Loucy (cell line): ENCODE measurements around the gene DMBX1.

Source experiments
- H2AFZ ChIP-seq: fragments of 200-600 bp; sonication (generic); 2 replicates; pipeline ENCODE4 v1.6.0; 2016; ENCODE audit warnings: antibody characterized with exemption, mild to moderate bottlenecking, low read length, moderate library complexity
- H3F3A ChIP-seq: fragments of 200-600 bp; 2 replicates; pipeline ENCODE4 v1.6.0; 2016; ENCODE audit warnings: antibody characterized with exemption, low read depth, mild to moderate bottlenecking
- H3K27me3 ChIP-seq: fragments of 200-600 bp; sonication (generic); 2 replicates; pipeline ENCODE4 v1.6.1; 2014; ENCODE audit warnings: low read length, mild to moderate bottlenecking; ENCODE audit not compliant: insufficient read depth, poor library complexity, severe bottlenecking
- H3K36me3 ChIP-seq: fragments of 200-600 bp; sonication (generic); 2 replicates; pipeline ENCODE4 v1.6.1; 2016; ENCODE audit warnings: low read length; ENCODE audit not compliant: insufficient read depth
- H3K4me1 ChIP-seq: fragments of 200-600 bp; sonication (generic); 2 replicates; pipeline ENCODE4 v1.5.1; 2014; ENCODE audit warnings: low read length, mild to moderate bottlenecking; ENCODE audit not compliant: insufficient read depth, poor library complexity, severe bottlenecking
- H3K4me2 ChIP-seq: fragments of 200-600 bp; sonication (generic); 2 replicates; pipeline ENCODE4 v1.6.0; 2014; ENCODE audit warnings: antibody characterized with exemption, low read length, low read depth, mild to moderate bottlenecking; ENCODE audit not compliant: poor library complexity, severe bottlenecking
- H3K4me3 ChIP-seq: fragments of 200-600 bp; sonication (generic); 2 replicates; pipeline ENCODE4 v1.5.1; 2014; ENCODE audit warnings: low read length, mild to moderate bottlenecking, mixed read lengths; ENCODE audit not compliant: poor library complexity, severe bottlenecking
- H3K79me2 ChIP-seq: fragments of 200-600 bp; sonication (generic); 2 replicates; pipeline ENCODE4 v1.6.1; 2014; ENCODE audit warnings: low read length; ENCODE audit not compliant: insufficient read depth
- H3K9ac ChIP-seq: fragments of 200-600 bp; sonication (generic); 2 replicates; pipeline ENCODE4 v1.6.0; 2014; ENCODE audit warnings: mild to moderate bottlenecking, low read depth, low read length, moderate library complexity; ENCODE audit not compliant: poor library complexity, severe bottlenecking
- H3K9me2 ChIP-seq: fragments of 200-600 bp; sonication (generic); replicated peaks from 2 replicates; pipeline ENCODE4 v1.6.1; 2016; ENCODE audit warnings: low read depth, low read length, mixed read lengths
- H3K9me3 ChIP-seq: fragments of 200-600 bp; sonication (generic); 2 replicates; pipeline ENCODE4 v1.6.1; 2014; ENCODE audit warnings: mild to moderate bottlenecking, antibody characterized with exemption, low read length, low read depth; ENCODE audit not compliant: insufficient read depth
- H4K20me1 ChIP-seq: fragments of 200-600 bp; sonication (generic); 2 replicates; pipeline ENCODE4 v1.6.0; 2014; ENCODE audit warnings: antibody characterized with exemption, low read length, mild to moderate bottlenecking; ENCODE audit not compliant: insufficient read depth, poor library complexity, severe bottlenecking
- EZH2phosphoT487 ChIP-seq: fragments of 200-600 bp; IDR thresholded peaks from 2 replicates; pipeline ENCODE4 v1.6.1; 2018; ENCODE audit warnings: antibody characterized with exemption, mild to moderate bottlenecking, moderate library complexity, borderline replicate concordance
- TF ChIP-seq, protein P1 (sequence below): fragments of 200-600 bp; sonication (generic); conservative IDR thresholded peaks from 2 replicates; pipeline ENCODE4 v1.5.1; 2014; ENCODE audit warnings: mild to moderate bottlenecking, antibody characterized with exemption, low read length

Gene DMBX1

GRCh38 chr1:46478721-46479485 is 10.7 kb upstream of the DMBX1 start:
- no peaks in the 10 kb centered on the region for H3K27me3 ChIP-seq
- no peaks in the 10 kb centered on the region for H3K9me2 ChIP-seq
- H2AFZ ChIP-seq = no peak overlapping the region
- no peak overlapping the region for H3K4me3 ChIP-seq
- H3K9ac ChIP-seq = no peak overlapping the region
- H3K9me3 ChIP-seq = no peaks in the 10 kb centered on the region
- H3K36me3 ChIP-seq = no peaks in the 10 kb centered on the region
- H3K4me2 ChIP-seq = no peak overlapping the region
- H3K4me1 ChIP-seq = no peaks in the 10 kb centered on the region
- H4K20me1 ChIP-seq = no peaks in the 10 kb centered on the region
- no peaks in the 10 kb centered on the region for H3K79me2 ChIP-seq
- TF ChIP-seq, protein P1, sequence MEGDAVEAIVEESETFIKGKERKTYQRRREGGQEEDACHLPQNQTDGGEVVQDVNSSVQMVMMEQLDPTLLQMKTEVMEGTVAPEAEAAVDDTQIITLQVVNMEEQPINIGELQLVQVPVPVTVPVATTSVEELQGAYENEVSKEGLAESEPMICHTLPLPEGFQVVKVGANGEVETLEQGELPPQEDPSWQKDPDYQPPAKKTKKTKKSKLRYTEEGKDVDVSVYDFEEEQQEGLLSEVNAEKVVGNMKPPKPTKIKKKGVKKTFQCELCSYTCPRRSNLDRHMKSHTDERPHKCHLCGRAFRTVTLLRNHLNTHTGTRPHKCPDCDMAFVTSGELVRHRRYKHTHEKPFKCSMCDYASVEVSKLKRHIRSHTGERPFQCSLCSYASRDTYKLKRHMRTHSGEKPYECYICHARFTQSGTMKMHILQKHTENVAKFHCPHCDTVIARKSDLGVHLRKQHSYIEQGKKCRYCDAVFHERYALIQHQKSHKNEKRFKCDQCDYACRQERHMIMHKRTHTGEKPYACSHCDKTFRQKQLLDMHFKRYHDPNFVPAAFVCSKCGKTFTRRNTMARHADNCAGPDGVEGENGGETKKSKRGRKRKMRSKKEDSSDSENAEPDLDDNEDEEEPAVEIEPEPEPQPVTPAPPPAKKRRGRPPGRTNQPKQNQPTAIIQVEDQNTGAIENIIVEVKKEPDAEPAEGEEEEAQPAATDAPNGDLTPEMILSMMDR = no peak
- TF ChIP-seq EZH2phosphoT487 = no peak
- H3F3A ChIP-seq = no peaks in the 10 kb centered on the region

DNA sequence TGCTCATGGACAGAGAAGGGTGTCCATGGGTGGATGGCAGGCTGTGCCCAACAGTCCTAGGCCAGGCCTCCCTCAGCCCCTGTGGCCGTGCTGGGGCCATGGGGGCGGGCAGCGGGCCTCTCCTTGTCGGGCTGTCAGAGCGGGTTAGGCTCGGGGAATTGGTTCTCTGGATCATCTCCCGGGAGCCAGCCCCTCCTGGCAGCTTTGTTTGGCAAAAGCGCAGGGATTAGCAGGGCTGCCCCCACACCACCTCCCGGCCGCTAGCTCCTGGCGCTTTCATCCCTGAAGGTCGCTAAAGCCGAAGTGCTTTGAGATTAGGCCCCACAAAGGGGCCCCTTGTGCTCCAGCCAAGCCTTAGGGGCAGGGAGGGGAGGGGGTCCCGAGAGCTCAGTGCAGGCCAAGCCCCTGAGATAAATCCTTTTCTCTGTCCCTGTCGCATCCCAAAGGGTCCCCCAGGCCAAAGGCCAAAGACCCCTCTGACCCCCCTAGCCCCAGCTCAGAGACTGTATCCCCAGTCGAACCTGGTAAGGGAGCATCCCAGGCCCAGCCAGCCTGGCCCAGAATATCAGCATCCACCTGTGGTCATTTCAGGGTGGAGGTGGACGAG is 9.8 kb upstream of the DMBX1 start:
- no peak overlapping the region for H3K9ac ChIP-seq
- no peaks in the 10 kb centered on the region for H3K79me2 ChIP-seq
- H3K9me3 ChIP-seq = no peaks in the 10 kb centered on the region
- H3K36me3 ChIP-seq = no peaks in the 10 kb centered on the region
- no peak overlapping the region for H3K4me3 ChIP-seq
- no peak overlapping the region for H3K4me2 ChIP-seq
- no peak for TF ChIP-seq EZH2phosphoT487
- TF ChIP-seq, protein P1 = no peak
- H3K9me2 ChIP-seq = no peaks in the 10 kb centered on the region
- H2AFZ ChIP-seq = no peak overlapping the region
- H4K20me1 ChIP-seq = no peaks in the 10 kb centered on the region
- no peaks in the 10 kb centered on the region for H3F3A ChIP-seq
- no peaks in the 10 kb centered on the region for H3K4me1 ChIP-seq
- no peaks in the 10 kb centered on the region for H3K27me3 ChIP-seq

DNA sequence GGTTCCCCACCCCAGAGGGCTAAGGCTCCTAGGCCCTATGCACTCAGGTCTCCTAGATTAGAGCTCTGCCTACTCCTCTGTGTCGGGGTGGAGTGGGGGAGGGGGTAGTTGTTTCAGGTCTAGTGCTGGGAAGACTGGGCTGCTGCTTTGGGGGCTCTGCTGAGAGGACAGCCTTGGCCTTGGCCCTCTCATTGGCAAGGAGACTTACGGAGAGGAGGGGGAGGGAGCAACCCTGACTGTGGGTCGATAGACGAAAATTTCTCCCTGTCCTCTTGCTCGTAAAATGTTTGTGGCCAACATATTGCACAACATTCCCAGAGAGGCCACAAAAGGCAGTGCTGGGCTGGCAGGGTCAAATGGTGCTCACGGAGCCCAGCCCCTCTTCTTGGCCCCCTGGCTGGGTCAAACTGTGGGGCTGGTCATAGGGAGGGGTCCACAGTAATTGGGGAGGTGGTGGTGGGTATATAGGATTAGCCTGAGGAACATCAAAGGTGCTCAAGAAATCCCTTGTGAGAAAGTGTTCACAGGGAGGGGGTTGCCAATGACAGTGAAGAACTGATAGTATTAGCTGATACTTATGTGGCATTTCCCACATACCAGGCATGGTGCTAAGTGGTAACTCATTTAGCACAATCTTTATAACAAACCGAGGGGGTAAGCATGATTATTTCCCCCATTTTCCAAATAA is 8.5 kb upstream of the DMBX1 start:
- H3K4me2 ChIP-seq = no peak overlapping the region
- no peaks in the 10 kb centered on the region for H3K79me2 ChIP-seq
- H3K9ac ChIP-seq = no peak overlapping the region
- H4K20me1 ChIP-seq = no peaks in the 10 kb centered on the region
- H3K4me1 ChIP-seq = no peaks in the 10 kb centered on the region
- no peaks in the 10 kb centered on the region for H3K36me3 ChIP-seq
- H3K9me2 ChIP-seq = no peaks in the 10 kb centered on the region
- no peaks in the 10 kb centered on the region for H3F3A ChIP-seq
- H3K4me3 ChIP-seq = no peak overlapping the region
- H2AFZ ChIP-seq = no peak overlapping the region
- no peaks in the 10 kb centered on the region for H3K27me3 ChIP-seq
- TF ChIP-seq, protein P1 = no peak
- TF ChIP-seq EZH2phosphoT487 = no peak
- H3K9me3 ChIP-seq = no peaks in the 10 kb centered on the region
